Spinal cord (tissue), 10 donors: Measurements from ENCODE around the gene SPTB. TPM values are rescaled to one million over a fixed set of nuclear protein-coding genes. Genes with fewer than 3 reads are reported as not detected.

Experiments used
- DNase-seq, 6 donors: peaks; one replicate each; pipeline versions ENCODE4 v3.0.0 to v3.0.0-alpha.2; 2013 to 2015; ENCODE audit warnings: low spot score in 6 of 6, low read depth in 4 of 6
- H3K27ac ChIP-seq: one replicate; pipeline ENCODE4 v1.5.1; 2013; ENCODE audit warnings: low read depth, low read length, control low read depth
- H3K27me3 ChIP-seq: one replicate; pipeline ENCODE4 v1.6.1; 2013; ENCODE audit warnings: low read length; ENCODE audit not compliant: control insufficient read depth, insufficient read depth
- H3K36me3 ChIP-seq: one replicate; pipeline ENCODE4 v1.6.1; 2013; ENCODE audit warnings: low read length; ENCODE audit not compliant: control insufficient read depth, insufficient read depth
- H3K4me1 ChIP-seq: one replicate; pipeline ENCODE4 v1.6.1; 2013; ENCODE audit warnings: low read length; ENCODE audit not compliant: control insufficient read depth, insufficient read depth
- H3K4me3 ChIP-seq: one replicate; pipeline ENCODE4 v1.5.1; 2013; ENCODE audit warnings: low read depth, low read length, control low read depth
- H3K9me3 ChIP-seq: one replicate; pipeline ENCODE4 v1.6.1; 2013; ENCODE audit warnings: low read length; ENCODE audit not compliant: control insufficient read depth, insufficient read depth
- WGBS: methylation state at CpG from one replicate; pipeline ENCODE4 v1.1.5; 2013; ENCODE audit warnings: missing lambda C conversion rate; ENCODE audit not compliant: insufficient coverage; 5-methylcytosine and 5-hydroxymethylcytosine counted together
- polyA plus RNA-seq, 2 donors: library from polyadenylated mRNA; unstranded; fragments of 120-200 nt; gene quantifications; one replicate each; pipeline ENCODE4 v1.2.1, GENCODE V29; 2013; ENCODE audit not compliant: insufficient read length in 2 of 2
- total RNA-seq, 2 donors: library from RNA; depleted of rRNA in 1 of 2; stranded (reverse); fragments of 120-200 nt in 1 of 2; fragments of >200 nt in 1 of 2; gene quantifications; one replicate each; pipeline versions ENCODE4 v1.2.3 to v1.2.4, GENCODE V29; 2013 to 2014
- donor health status: healthy.

The SPTB gene
- total and polyA plus RNA-seq, 4 donors = 19.0 to 42.3 (median 35.2) TPM

DNA sequence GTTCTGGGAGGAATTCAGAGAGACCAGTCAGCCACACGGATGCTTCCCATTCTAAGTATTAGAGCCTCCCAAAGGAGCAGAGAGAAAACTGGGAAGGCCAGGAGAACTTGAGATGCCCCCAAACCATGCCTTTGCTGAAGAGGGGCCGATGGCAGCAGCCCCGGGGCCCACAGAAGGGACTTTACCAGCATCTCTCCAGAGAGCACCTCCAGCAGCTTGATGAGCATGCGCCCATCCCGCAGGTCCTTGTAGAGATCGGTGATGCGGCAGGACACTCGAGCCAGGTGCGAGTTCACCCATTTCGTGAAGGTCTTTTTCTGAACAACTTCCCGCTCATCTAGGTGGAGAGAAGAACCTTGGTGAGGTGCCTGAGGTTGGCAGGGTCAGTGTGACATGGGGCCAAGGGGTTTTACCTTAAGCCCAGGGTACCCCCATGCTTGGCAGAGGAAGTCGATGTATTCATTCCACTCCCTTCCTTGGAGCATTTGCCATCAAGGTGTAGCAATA, 74.9 kb downstream of the SPTB start:
- Histone ChIP-seq H3K4me1 (peaks cover 11% of the 10 kb centered on the region), H3K36me3 (peaks cover 24% of the 10 kb centered on the region), H3K9me3 (no peaks in the 10 kb centered on the region), H3K4me3 (no peak overlapping the region), H3K27me3 (no peaks in the 10 kb centered on the region), H3K27ac (no peak overlapping the region)
- no peak for DNase-seq
- WGBS = 95% methylated on average over 11 of the region's 12 CpGs

GRCh38 chr14:64801800-64802199, 77.9 kb downstream of the SPTB start:
- no peaks in the 10 kb centered on the region for H3K9me3 ChIP-seq
- H3K27ac ChIP-seq = no peak overlapping the region
- DNase-seq = peak in 2 of 6 donors; percentile 47 to 70
- WGBS = 40% methylated on average over 1 of the region's 1 CpG
- H3K4me3 ChIP-seq = no peak overlapping the region
- peaks cover 37% of the 10 kb centered on the region for H3K36me3 ChIP-seq
- peaks cover 4% of the 10 kb centered on the region for H3K4me1 ChIP-seq
- H3K27me3 ChIP-seq = no peaks in the 10 kb centered on the region

DNA sequence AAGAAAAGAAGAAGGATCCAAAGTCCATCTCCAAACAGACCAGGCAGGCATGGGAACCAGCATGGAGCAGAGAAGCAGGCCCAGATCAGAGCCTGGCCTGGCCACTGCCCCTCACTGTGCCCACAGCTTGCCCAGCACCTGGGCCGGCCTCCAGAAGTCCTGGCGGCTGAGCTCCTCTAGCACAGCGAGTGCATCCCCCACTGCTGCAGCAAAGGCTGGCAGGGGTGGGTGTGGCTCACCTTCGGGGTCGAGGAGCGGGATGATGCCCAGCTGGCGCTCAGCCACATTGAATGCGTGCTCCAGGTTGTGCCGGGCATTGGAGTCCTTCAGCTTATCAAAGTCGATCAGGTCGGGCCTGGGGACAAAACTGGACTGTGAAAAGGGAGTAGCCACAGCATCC, 78.7 kb downstream of the SPTB start:
- WGBS = 87% methylated on average over 11 of the region's 11 CpGs
- no peaks in the 10 kb centered on the region for H3K9me3 ChIP-seq
- H3K4me3 ChIP-seq = no peak overlapping the region
- no peak overlapping the region for H3K27ac ChIP-seq
- no peaks in the 10 kb centered on the region for H3K27me3 ChIP-seq
- no peak for DNase-seq
- peaks cover 41% of the 10 kb centered on the region for H3K36me3 ChIP-seq
- H3K4me1 ChIP-seq = no peaks in the 10 kb centered on the region

DNA sequence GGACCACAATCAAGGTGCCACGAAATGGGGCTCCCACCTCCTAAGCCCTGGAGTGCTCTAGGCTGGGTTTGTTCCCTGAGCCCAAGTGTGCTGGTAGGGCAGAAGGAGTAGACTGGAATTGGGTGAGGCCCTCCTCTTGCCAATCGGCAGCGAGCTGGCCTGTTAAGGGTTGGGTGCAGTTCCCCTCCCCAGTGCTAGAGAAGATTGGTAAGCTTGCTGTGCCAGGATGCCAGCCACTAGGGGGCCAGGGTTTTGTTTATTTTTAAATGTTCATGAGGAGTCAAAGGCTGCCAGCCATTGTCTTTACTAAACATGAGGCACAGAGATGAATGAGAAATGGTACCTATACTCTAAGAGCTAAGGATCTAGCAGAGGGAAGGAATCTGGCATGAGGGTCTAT, 79.7 kb downstream of the SPTB start:
- Histone ChIP-seq H3K27me3 (no peaks in the 10 kb centered on the region), H3K9me3 (no peaks in the 10 kb centered on the region), H3K27ac (no peak overlapping the region), H3K4me3 (no peak overlapping the region), H3K36me3 (peaks cover 49% of the 10 kb centered on the region), H3K4me1 (no peaks in the 10 kb centered on the region)
- no peak for DNase-seq
- 67% methylated on average over 3 of the region's 3 CpGs for WGBS

DNA sequence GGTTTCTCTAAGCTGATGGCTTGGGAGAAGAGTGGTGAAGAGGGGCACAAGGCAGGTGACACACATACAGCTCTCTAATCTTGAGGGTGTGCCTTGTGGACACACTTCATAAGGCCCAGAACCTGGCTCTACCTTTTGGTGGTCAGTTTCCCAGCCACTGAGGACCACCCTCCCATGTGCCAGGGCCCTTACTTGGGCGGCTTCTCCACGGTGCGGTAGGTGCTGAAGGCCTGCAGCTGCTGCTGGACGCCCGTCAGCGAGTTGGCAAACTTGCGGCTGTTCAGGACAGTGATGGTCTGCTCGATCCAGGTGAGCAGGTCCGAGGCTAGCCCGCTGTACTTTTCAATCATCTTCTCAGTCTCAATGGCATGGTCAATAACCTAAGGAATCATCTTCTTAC, 80.2 kb downstream of the SPTB start:
- no peak for DNase-seq
- WGBS = 98% methylated on average over 10 of the region's 10 CpGs
- H3K4me3 ChIP-seq = no peak overlapping the region
- H3K4me1 ChIP-seq = no peaks in the 10 kb centered on the region
- no peak overlapping the region for H3K27ac ChIP-seq
- no peaks in the 10 kb centered on the region for H3K27me3 ChIP-seq
- H3K36me3 ChIP-seq = peaks cover 48% of the 10 kb centered on the region
- H3K9me3 ChIP-seq = no peaks in the 10 kb centered on the region

DNA sequence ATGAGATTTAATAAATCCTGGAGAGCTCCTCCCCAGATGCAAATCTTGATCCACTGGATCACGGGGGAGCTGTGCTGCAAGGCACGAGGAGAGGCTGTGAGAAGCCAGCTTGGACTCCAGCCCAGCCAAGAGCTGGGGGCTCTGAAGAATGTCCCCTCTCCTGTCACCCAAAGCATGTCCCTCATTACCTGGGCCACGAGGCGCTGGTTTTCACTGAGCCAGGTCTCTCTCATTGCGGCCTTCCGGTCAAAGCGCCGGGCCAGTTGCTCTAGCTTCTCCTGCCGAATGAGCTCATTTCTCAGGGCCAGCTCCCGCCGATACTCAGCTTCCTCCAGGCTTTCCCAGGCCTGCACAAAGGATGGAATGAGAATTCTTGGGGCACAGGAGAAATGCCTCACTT, 83.3 kb downstream of the SPTB start:
- no peaks in the 10 kb centered on the region for H3K27me3 ChIP-seq
- H3K4me1 ChIP-seq = peaks cover under 1% of the 10 kb centered on the region
- peaks cover 66% of the 10 kb centered on the region for H3K36me3 ChIP-seq
- no peak for DNase-seq
- WGBS = 90% methylated on average over 8 of the region's 11 CpGs
- no peak overlapping the region for H3K4me3 ChIP-seq
- H3K27ac ChIP-seq = no peak overlapping the region
- no peaks in the 10 kb centered on the region for H3K9me3 ChIP-seq

- Histone ChIP-seq H3K36me3 (peaks cover 66% of the 10 kb centered on the region), H3K27me3 (no peaks in the 10 kb centered on the region), H3K4me3 (no peak overlapping the region), H3K27ac (no peak overlapping the region), H3K4me1 (peaks cover 3% of the 10 kb centered on the region), H3K9me3 (no peaks in the 10 kb centered on the region)
- DNase-seq = no peak
- 57% methylated on average over 1 of the region's 3 CpGs for WGBS
Observed at GRCh38 chr14:64795921-64796320, 83.8 kb downstream of the SPTB start.

DNA sequence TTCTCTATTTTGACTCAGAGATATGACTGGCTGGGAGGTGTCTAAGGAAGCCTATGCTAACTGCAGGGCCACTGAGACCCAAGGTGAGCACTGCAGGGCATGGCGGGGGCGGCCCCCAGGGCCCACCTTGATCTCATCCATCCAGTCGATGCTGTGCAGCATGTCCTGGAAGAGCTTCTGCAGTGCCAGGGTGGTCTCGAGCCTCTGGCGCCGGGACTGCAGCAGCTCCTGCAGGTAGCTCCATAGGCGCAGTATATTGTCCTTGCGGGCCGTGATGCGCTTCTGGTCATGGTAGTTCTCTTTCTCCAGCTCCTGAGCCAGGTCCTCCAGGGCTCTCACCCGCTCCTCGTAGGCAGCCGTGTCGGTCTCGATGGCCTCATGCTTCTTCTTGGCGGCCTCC, 84.5 kb downstream of the SPTB start:
- Histone ChIP-seq H3K4me3 (no peak overlapping the region), H3K36me3 (peaks cover 65% of the 10 kb centered on the region), H3K27me3 (no peaks in the 10 kb centered on the region), H3K4me1 (peaks cover 6% of the 10 kb centered on the region), H3K27ac (no peak overlapping the region), H3K9me3 (no peaks in the 10 kb centered on the region)
- 96% methylated on average over 16 of the region's 16 CpGs for WGBS
- no peak for DNase-seq

- peaks cover 6% of the 10 kb centered on the region for H3K4me1 ChIP-seq
- peaks cover 55% of the 10 kb centered on the region for H3K36me3 ChIP-seq
- WGBS = 95% methylated on average over 26 of the region's 26 CpGs
- DNase-seq = no peak
- no peaks in the 10 kb centered on the region for H3K27me3 ChIP-seq
- H3K4me3 ChIP-seq = no peak overlapping the region
- no peak overlapping the region for H3K27ac ChIP-seq
- H3K9me3 ChIP-seq = no peaks in the 10 kb centered on the region
Observed at GRCh38 chr14:64792871-64793560, 86.7 kb downstream of the SPTB start.

DNA sequence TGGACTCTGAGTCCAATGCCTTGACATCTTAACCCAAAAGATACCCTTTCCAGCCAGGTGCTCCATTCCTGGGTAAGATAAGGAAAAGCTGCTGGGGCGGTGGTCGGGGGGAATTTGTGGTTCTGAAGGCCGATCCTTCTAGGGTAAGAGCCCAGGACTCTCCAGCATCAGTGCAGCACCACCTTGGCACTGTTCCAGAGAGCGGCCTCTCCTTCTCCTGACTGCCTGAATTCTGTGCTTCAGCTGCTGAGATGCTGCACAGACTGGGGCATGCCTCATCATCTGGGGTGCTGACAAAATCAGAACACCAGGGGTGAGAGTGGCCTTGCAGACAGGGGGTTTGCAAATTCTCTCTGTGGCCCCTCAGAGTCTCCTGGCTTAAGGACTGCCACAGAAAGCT, 87.5 kb downstream of the SPTB start:
- H3K27me3 ChIP-seq = no peaks in the 10 kb centered on the region
- DNase-seq = no peak
- H3K4me3 ChIP-seq = no peak overlapping the region
- no peak overlapping the region for H3K27ac ChIP-seq
- peaks cover 6% of the 10 kb centered on the region for H3K4me1 ChIP-seq
- 81% methylated on average over 4 of the region's 4 CpGs for WGBS
- H3K9me3 ChIP-seq = no peaks in the 10 kb centered on the region
- peaks cover 58% of the 10 kb centered on the region for H3K36me3 ChIP-seq
